Chondrocyte (in vitro differentiated cells): Measurements from ENCODE around the gene KRAS. TPM values are rescaled to one million over a fixed set of nuclear protein-coding genes. Genes with fewer than 3 reads are reported as not detected.

ENCODE experiments used
- DNase-seq: peaks from one replicate; pipeline ENCODE4 v3.0.0; 2021; ENCODE audit warnings: mixed read lengths, low spot score
- H3K27ac Mint-ChIP-seq: one replicate; pipeline ENCODE4 v1.8.0; 2021; ENCODE audit warnings: mild to moderate bottlenecking, moderate library complexity, mixed read lengths; ENCODE audit not compliant: unreplicated experiment
- H3K27me3 Mint-ChIP-seq: 2 replicates; pipeline ENCODE4 v1.8.0; 2021; ENCODE audit warnings: low read depth, mixed read lengths
- H3K36me3 Mint-ChIP-seq: 2 replicates; pipeline ENCODE4 v1.8.0; 2021; ENCODE audit warnings: low read depth, mixed read lengths
- H3K4me1 Mint-ChIP-seq: 2 replicates; pipeline ENCODE4 v1.8.0; 2021; ENCODE audit warnings: low read depth, mild to moderate bottlenecking, mixed read lengths
- H3K4me3 Mint-ChIP-seq: one replicate; pipeline ENCODE4 v1.8.0; 2021; ENCODE audit warnings: mild to moderate bottlenecking, moderate library complexity, mixed read lengths; ENCODE audit not compliant: unreplicated experiment
- H3K9me3 Mint-ChIP-seq: 2 replicates; pipeline ENCODE4 v1.8.0; 2021; ENCODE audit warnings: low read depth, mixed read lengths
- CTCF ChIP-seq: fragments of 200-600 bp; sonication (generic); IDR thresholded peaks from 2 replicates; pipeline ENCODE4 v1.5.0; 2021; ENCODE audit warnings: antibody characterized with exemption, mild to moderate bottlenecking, moderate library complexity
- total RNA-seq: library from RNA; stranded (reverse); gene quantifications from 3 replicates; pipeline ENCODE4 v1.2.1, GENCODE V29; 2021

KRAS gene
- total RNA-seq, 1 donor from 2014 or later: 31.7 TPM

- H3K27ac Mint-ChIP-seq: no peak overlapping the region
- H3K36me3 Mint-ChIP-seq: no peaks in the 10 kb centered on the region
- DNase-seq: no peak
- peaks cover 28% of the 10 kb centered on the region for H3K4me1 Mint-ChIP-seq
- TF ChIP-seq CTCF: no peak
- no peak overlapping the region for H3K4me3 Mint-ChIP-seq
- no peaks in the 10 kb centered on the region for H3K9me3 Mint-ChIP-seq
- H3K27me3 Mint-ChIP-seq: no peaks in the 10 kb centered on the region
Observed at GRCh38 chr12:25186038-25186787, 64.5 kb downstream of the KRAS start.

- TF ChIP-seq CTCF: no peak
- peaks cover 10% of the 10 kb centered on the region for H3K9me3 Mint-ChIP-seq
- H3K4me3 Mint-ChIP-seq: no peak overlapping the region
Observed at GRCh38 chr12:25184132-25184531, 66.6 kb downstream of the KRAS start.

GRCh38 chr12:25182765-25183164, 68.0 kb downstream of the KRAS start:
- H3K9me3 Mint-ChIP-seq: peaks cover 10% of the 10 kb centered on the region
- no peaks in the 10 kb centered on the region for H3K27me3 Mint-ChIP-seq
- no peak for TF ChIP-seq CTCF
- H3K4me3 Mint-ChIP-seq: no peak overlapping the region
- H3K4me1 Mint-ChIP-seq: peaks cover 12% of the 10 kb centered on the region
- no peak overlapping the region for H3K27ac Mint-ChIP-seq
- no peak for DNase-seq
- H3K36me3 Mint-ChIP-seq: no peaks in the 10 kb centered on the region

More at GRCh38 chr12:25184132-25184531, 66.6 kb downstream of the KRAS start:
- Mint-ChIP-seq H3K4me1 (peaks cover 24% of the 10 kb centered on the region), H3K27me3 (no peaks in the 10 kb centered on the region), H3K27ac (no peak overlapping the region), H3K36me3 (no peaks in the 10 kb centered on the region)
- no peak for DNase-seq

GRCh38 chr12:25162866-25163265, 87.9 kb downstream of the KRAS start:
- no peak for DNase-seq
- no peak for TF ChIP-seq CTCF
- Mint-ChIP-seq H3K36me3 (no peaks in the 10 kb centered on the region), H3K4me3 (no peak overlapping the region), H3K9me3 (no peaks in the 10 kb centered on the region), H3K4me1 (no peaks in the 10 kb centered on the region), H3K27me3 (peaks cover 3% of the 10 kb centered on the region), H3K27ac (no peak overlapping the region)

- DNase-seq: no peak
- Mint-ChIP-seq H3K27me3 (peaks cover 3% of the 10 kb centered on the region), H3K27ac (no peak overlapping the region), H3K4me1 (peaks cover 13% of the 10 kb centered on the region), H3K36me3 (no peaks in the 10 kb centered on the region), H3K4me3 (no peak overlapping the region), H3K9me3 (no peaks in the 10 kb centered on the region)
- no peak for TF ChIP-seq CTCF
Observed at GRCh38 chr12:25156061-25156460, 94.7 kb downstream of the KRAS start.
